ENCODE measurements around the gene SORCS1. TPM values are rescaled to one million over a fixed set of nuclear protein-coding genes. Genes with fewer than 3 reads are reported as not detected.

Gene SORCS1
- total and polyA plus RNA-seq, 2 of the 8 experiments (the other 6 are each of a cell fraction or from before 2014, with no cell fraction given): 4.1 to 4.6 TPM

- Histone ChIP-seq H3K9me3 (ENCODE audit: insufficient read depth in 2 of 2, low read depth in 1 of 2, low read length in 1 of 2) (no peaks in the 10 kb centered on the region), H2BK5ac (ENCODE audit: low read depth, low read length) (no peak overlapping the region), H2BK12ac (ENCODE audit: low read depth, low read length) (no peak overlapping the region), H3K23ac (ENCODE audit: insufficient read length) (no peak overlapping the region), H3K14ac (ENCODE audit: insufficient read length) (no peak overlapping the region), H3K23me2 (ENCODE audit: low read depth, low read length) (no peaks in the 10 kb centered on the region), H3K9ac (replicated peaks in 1 of 4; ENCODE audit: extremely low read depth in 1 of 4, low read depth in 3 of 4, low read length in 3 of 4) (no peak overlapping the region), H3K4me3 (ENCODE audit: extremely low read depth in 1 of 4, insufficient read depth in 2 of 4, low read depth in 3 of 4, low read length in 4 of 4) (no peak overlapping the region), H3K36me3 (ENCODE audit: control insufficient read depth in 2 of 4, insufficient read depth in 4 of 4, low read length in 3 of 4) (no peaks in the 10 kb centered on the region), H4K91ac (replicated peaks; ENCODE audit: insufficient read length, low read length) (no peak overlapping the region), H3K4me2 (ENCODE audit: insufficient read depth in 1 of 2, low read depth in 2 of 2, low read length in 2 of 2) (no peak overlapping the region), H4K20me1 (replicated peaks in 1 of 2; ENCODE audit: control insufficient read depth in 1 of 2, insufficient read depth in 2 of 2, low read length in 2 of 2) (no peaks in the 10 kb centered on the region), H3K18ac (ENCODE audit: extremely low read depth, low read length) (no peak overlapping the region), H3K4ac (replicated peaks; ENCODE audit: insufficient read length, low read depth, low read length) (no peak overlapping the region), H3K79me2 (ENCODE audit: control insufficient read depth in 1 of 2, insufficient read depth in 2 of 2, low read length in 2 of 2) (no peaks in the 10 kb centered on the region), H2AFZ (ENCODE audit: low read length) (no peak overlapping the region), H3K27me3 (replicated peaks in 1 of 4; ENCODE audit: control insufficient read depth in 3 of 4, extremely low read depth in 1 of 4, insufficient read depth in 3 of 4, low read length in 3 of 4) (no peaks in the 10 kb centered on the region), H3K79me1 (ENCODE audit: low read depth, low read length) (no peaks in the 10 kb centered on the region), H4K8ac (ENCODE audit: extremely low read depth, insufficient read depth, low read length) (no peak overlapping the region), H2AK5ac (ENCODE audit: low read depth, low read length) (no peak overlapping the region), H3K56ac (replicated peaks; ENCODE audit: insufficient read length, low read depth, low read length) (no peak overlapping the region), H4K5ac (ENCODE audit: insufficient read length, low read depth, low read length) (no peak overlapping the region), H2BK120ac (replicated peaks; ENCODE audit: low read depth, low read length) (no peak overlapping the region), H3K4me1 (replicated peaks in 1 of 4; ENCODE audit: control insufficient read depth in 3 of 4, insufficient read depth in 4 of 4, low read length in 3 of 4) (no peaks in the 10 kb centered on the region; a peak in 1 of 7 replicates), H2BK15ac (ENCODE audit: low read length) (no peak overlapping the region), H3K27ac (ENCODE audit: low read depth, low read length) (no peak overlapping the region), H2BK20ac (ENCODE audit: low read length) (no peak overlapping the region)
- CTCF ChIA-PET (ENCODE audit: partially characterized antibody): interaction anchor here (0.6 to 4.1 kb wide), 18 partner anchors 12 to 869 kb away, joined by 3 to 28 read pairs (median 4); no protein-coding TSS in a partner anchor
- peak; percentile 60 for FAIRE-seq
- TF ChIP-seq CTCF (IDR thresholded peaks at IDR 0.05; ENCODE audit: control extremely low read depth in 1 of 3, insufficient read depth in 1 of 3, low read depth in 1 of 3, low read length in 3 of 3): peak; percentile 65 to 70 (median 68)
- peak; percentile 93 to 96 for TF ChIP-seq RAD21 (IDR thresholded peaks at IDR 0.05 in 1 of 2, conservative IDR thresholded peaks at IDR 0.05 in 1 of 2; ENCODE audit: low read depth in 2 of 2, low read length in 2 of 2)
- TF ChIP-seq E2F6 (IDR thresholded peaks at IDR 0.05): no peak
- no peak for TF ChIP-seq ATF3 (IDR thresholded peaks at IDR 0.05; ENCODE audit: insufficient read depth, low read depth, low read length)
- 49% methylated on average over 4 of the region's 4 CpGs; no CpG with 5 or more reads in 1 of the 2 experiments for WGBS, 2 experiments (ENCODE audit: extremely low coverage in 1 of 2, insufficient coverage in 1 of 2, insufficient read length in 1 of 2, insufficient replicate concordance in 2 of 2, low coverage in 1 of 2, low lambda C conversion rate in 2 of 2, missing lambda C conversion rate in 1 of 2)
- POLR2A ChIA-PET (ENCODE audit: partially characterized antibody): no interaction called here
- DNase-seq (ENCODE audit: low read depth in 1 of 2, low spot score in 2 of 2): peak in 1 of 2 experiments; percentile 29
These were observed 368.9 kb downstream of the SORCS1 start for GRCh38 chr10:106795619-106796018.
